Stimulated activated CD8-positive, alpha-beta memory T cell treated with anti-CD3 and anti-CD28 coated beads, Interleukin-15, amount 100 ng/mL, for 48 hours (primary cell): Measurements from ENCODE around the gene AFAP1L2.

Source experiments
- DNase-seq, 2 donors: peaks; one replicate each; pipeline ENCODE4 v3.0.0-alpha.2; 2020; ENCODE audit warnings: low read depth in 2 of 2

Gene AFAP1L2

GRCh38 chr10:114266521-114266920 is 137.8 kb downstream of the AFAP1L2 start:
- DNase-seq, result no peak

GRCh38 chr10:114265392-114266053 is 138.8 kb downstream of the AFAP1L2 start:
- no peak for DNase-seq

- DNase-seq, result no peak
These were observed 141.8 kb downstream of the AFAP1L2 start for GRCh38 chr10:114262496-114262895.

GRCh38 chr10:114261076-114261475 is 143.2 kb downstream of the AFAP1L2 start:
- no peak for DNase-seq

GRCh38 chr10:114260366-114260765 is 143.9 kb downstream of the AFAP1L2 start:
- DNase-seq, result no peak

GRCh38 chr10:114259824-114260223 is 144.5 kb downstream of the AFAP1L2 start:
- no peak for DNase-seq

GRCh38 chr10:114258274-114258840 is 145.9 kb downstream of the AFAP1L2 start:
- no peak for DNase-seq

- DNase-seq, result no peak
These were observed 146.8 kb downstream of the AFAP1L2 start for GRCh38 chr10:114257498-114257897.

GRCh38 chr10:114256822-114257221 is 147.5 kb downstream of the AFAP1L2 start:
- no peak for DNase-seq

GRCh38 chr10:114256008-114256765 is 148.1 kb downstream of the AFAP1L2 start:
- DNase-seq, result no peak

- no peak for DNase-seq
These were observed 149.1 kb downstream of the AFAP1L2 start for GRCh38 chr10:114255227-114255626.

- DNase-seq, result no peak
These were observed 151.4 kb downstream of the AFAP1L2 start for GRCh38 chr10:114252883-114253282.

GRCh38 chr10:114252092-114252491 is 152.2 kb downstream of the AFAP1L2 start:
- no peak for DNase-seq

- DNase-seq, result no peak
These were observed 153.6 kb downstream of the AFAP1L2 start for GRCh38 chr10:114250716-114251115.

GRCh38 chr10:114250236-114250635 is 154.1 kb downstream of the AFAP1L2 start:
- DNase-seq, result no peak

- DNase-seq, result no peak
These were observed 157.5 kb downstream of the AFAP1L2 start for GRCh38 chr10:114246679-114247305.

- no peak for DNase-seq
These were observed 159.0 kb downstream of the AFAP1L2 start for GRCh38 chr10:114245121-114245791.
